Measurements from ENCODE around the gene FAM50A.

DNA sequence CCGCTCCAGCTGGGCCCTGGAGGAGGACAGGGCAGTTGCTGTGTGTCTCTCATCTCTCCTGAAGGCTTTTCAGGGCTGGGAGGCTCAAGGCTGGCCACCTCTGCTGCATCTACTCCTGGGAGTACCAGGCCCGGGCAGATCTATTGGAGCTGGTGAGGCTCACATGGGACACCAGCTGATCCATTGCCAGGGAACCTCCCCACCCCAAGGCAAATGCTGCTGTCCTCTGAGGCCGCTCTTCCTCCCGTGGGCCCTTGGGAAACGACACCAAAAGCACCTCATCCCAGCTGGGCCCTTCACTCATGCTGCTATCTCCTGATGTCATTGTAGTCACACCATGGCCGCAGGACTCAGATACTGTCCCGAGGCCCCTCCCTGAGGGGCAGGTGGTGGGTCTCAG lies 38.8 kb downstream of the FAM50A start:
- TF ChIP-seq, protein P1, sequence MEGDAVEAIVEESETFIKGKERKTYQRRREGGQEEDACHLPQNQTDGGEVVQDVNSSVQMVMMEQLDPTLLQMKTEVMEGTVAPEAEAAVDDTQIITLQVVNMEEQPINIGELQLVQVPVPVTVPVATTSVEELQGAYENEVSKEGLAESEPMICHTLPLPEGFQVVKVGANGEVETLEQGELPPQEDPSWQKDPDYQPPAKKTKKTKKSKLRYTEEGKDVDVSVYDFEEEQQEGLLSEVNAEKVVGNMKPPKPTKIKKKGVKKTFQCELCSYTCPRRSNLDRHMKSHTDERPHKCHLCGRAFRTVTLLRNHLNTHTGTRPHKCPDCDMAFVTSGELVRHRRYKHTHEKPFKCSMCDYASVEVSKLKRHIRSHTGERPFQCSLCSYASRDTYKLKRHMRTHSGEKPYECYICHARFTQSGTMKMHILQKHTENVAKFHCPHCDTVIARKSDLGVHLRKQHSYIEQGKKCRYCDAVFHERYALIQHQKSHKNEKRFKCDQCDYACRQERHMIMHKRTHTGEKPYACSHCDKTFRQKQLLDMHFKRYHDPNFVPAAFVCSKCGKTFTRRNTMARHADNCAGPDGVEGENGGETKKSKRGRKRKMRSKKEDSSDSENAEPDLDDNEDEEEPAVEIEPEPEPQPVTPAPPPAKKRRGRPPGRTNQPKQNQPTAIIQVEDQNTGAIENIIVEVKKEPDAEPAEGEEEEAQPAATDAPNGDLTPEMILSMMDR (IDR thresholded peaks at IDR 0.05) = no peak
- TF ChIP-seq POLR2A (IDR thresholded peaks at IDR 0.05) (no peak), EP300 (IDR thresholded peaks at IDR 0.05) (no peak), POLR2AphosphoS5 (IDR thresholded peaks at IDR 0.05) (no peak)

Data from upper lobe of left lung (tissue), 4 donors.